Activated CD8-positive, alpha-beta memory T cell treated with anti-CD3 and anti-CD28 coated beads, Interleukin-2, amount 10 ng/mL, durations not matched to agents 7 days and 5 days (primary cell): ENCODE results near the gene PHLPP1. TPM values are rescaled to one million over a fixed set of nuclear protein-coding genes. Genes with fewer than 3 reads are reported as not detected.

Experiments
- ATAC-seq: fragments of 150-1000 bp; cut with Tn5 transposase; one replicate; pipeline ENCODE4 v1.10.0; 2021; ENCODE audit warnings: moderate library complexity
- CTCF ChIA-PET: fragments of 350-600 bp; sonication (Branson Sonifier 250); formaldehyde crosslinking; loops from one replicate; lab custom pipeline; 2021; ENCODE audit warnings: antibody characterized with exemption; lab: Charles Lee
- DNase-seq: peaks from one replicate; pipeline ENCODE4 v3.0.0-alpha.2; 2020
- H3K27ac Mint-ChIP-seq: one replicate; pipeline ENCODE4 v1.8.0; 2021; ENCODE audit warnings: mild to moderate bottlenecking, mixed read lengths
- H3K27me3 Mint-ChIP-seq: one replicate; pipeline ENCODE4 v1.8.0; 2021; ENCODE audit warnings: mixed read lengths
- H3K36me3 Mint-ChIP-seq: one replicate; pipeline ENCODE4 v1.8.0; 2021; ENCODE audit warnings: mild to moderate bottlenecking, mixed read lengths
- H3K4me1 Mint-ChIP-seq: one replicate; pipeline ENCODE4 v1.8.0; 2021; ENCODE audit warnings: mixed read lengths
- H3K4me3 Mint-ChIP-seq: one replicate; pipeline ENCODE4 v1.8.0; 2021; ENCODE audit warnings: mild to moderate bottlenecking, moderate library complexity, mixed read lengths
- H3K9me3 Mint-ChIP-seq: one replicate; pipeline ENCODE4 v1.8.0; 2022; ENCODE audit warnings: low read depth, mixed read lengths
- total RNA-seq, 2 experiments: library from RNA; stranded (reverse); gene quantifications; one replicate each; pipeline ENCODE4 v1.2.3, GENCODE V29; 2021

Gene PHLPP1
- total RNA-seq, 2 experiments from 2014 or later = 9.8 to 18.3 TPM

DNA sequence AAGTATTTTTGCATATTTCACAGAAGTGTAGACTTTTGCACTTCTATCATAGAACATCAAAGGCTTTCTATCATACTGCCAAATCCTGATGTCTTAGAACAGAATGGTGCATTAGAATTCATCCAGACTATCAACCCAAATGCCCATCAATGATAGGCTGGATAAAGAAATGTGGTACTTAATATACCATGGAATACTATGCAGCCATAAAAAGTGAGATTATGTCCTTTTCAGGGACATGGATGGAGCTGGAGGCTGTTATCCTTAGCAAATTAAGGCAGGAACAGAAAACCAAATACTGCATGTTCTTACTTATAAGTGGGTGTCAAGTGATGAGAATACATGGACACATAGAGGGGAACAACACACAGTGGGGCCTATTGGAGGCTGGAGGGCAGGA lies 150.2 kb downstream of the PHLPP1 start:
- CTCF ChIA-PET = no interaction called here
- Mint-ChIP-seq H3K36me3 (peaks cover 7% of the 10 kb centered on the region), H3K9me3 (no peaks in the 10 kb centered on the region), H3K4me1 (peaks cover 22% of the 10 kb centered on the region), H3K27me3 (no peaks in the 10 kb centered on the region), H3K27ac (no peak overlapping the region), H3K4me3 (no peak overlapping the region)
- ATAC-seq (no peak), DNase-seq (no peak)

DNA sequence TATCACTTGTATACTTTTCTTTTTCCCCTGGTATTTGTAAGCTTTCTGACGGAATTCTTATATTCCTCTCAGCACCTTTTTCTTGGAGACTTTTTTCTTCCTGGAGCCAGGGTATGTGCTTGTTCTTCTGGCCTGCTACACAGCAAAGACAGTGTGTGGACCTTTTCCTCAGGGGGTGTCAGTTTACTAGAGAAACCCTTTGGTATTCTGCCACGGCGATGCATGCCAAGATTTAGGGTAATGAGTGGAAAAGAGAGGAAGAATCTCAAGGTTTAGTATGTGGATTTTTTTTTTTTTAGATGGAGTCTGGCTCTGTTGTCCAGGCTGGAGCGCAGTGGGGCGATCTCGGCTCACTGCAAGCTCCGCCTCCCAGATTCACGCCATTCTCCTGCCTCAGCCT lies 152.2 kb downstream of the PHLPP1 start:
- DNase-seq = no peak
- no peak for ATAC-seq
- no peaks in the 10 kb centered on the region for H3K27me3 Mint-ChIP-seq
- H3K36me3 Mint-ChIP-seq = peaks cover 10% of the 10 kb centered on the region
- H3K27ac Mint-ChIP-seq = no peak overlapping the region
- CTCF ChIA-PET = interaction anchor here (0.9 kb wide), 1 partner anchor 115 kb away, joined by 3 read pairs; no protein-coding TSS in a partner anchor
- no peaks in the 10 kb centered on the region for H3K9me3 Mint-ChIP-seq
- peaks cover 24% of the 10 kb centered on the region for H3K4me1 Mint-ChIP-seq
- no peak overlapping the region for H3K4me3 Mint-ChIP-seq

DNA sequence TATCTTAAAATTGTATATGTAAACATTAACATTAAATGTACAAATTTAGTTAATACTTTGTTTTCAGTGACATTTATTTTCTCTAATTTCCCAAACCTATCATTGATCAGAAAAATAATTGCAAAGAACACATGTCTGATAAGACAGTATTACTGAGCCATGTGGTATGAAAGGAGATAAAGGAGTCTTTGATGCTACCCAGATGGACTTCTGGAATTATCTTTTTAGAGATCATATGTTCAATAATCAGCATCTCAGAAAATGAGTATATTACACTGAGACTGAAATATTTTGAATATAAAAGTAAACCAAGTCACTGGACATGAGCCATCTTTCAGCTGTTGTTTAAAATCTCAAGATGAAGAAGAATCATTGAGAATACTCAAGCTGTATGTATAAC lies 153.3 kb downstream of the PHLPP1 start:
- no peak for DNase-seq
- Mint-ChIP-seq H3K9me3 (no peaks in the 10 kb centered on the region), H3K4me3 (no peak overlapping the region), H3K36me3 (peaks cover 10% of the 10 kb centered on the region), H3K27me3 (no peaks in the 10 kb centered on the region), H3K4me1 (peaks cover 18% of the 10 kb centered on the region), H3K27ac (no peak overlapping the region)
- ATAC-seq = no peak
- CTCF ChIA-PET = interaction anchor here (1.2 to 1.4 kb wide), 3 partner anchors 102 to 152 kb away, joined by 3 to 5 read pairs (median 3); no protein-coding TSS in a partner anchor

DNA sequence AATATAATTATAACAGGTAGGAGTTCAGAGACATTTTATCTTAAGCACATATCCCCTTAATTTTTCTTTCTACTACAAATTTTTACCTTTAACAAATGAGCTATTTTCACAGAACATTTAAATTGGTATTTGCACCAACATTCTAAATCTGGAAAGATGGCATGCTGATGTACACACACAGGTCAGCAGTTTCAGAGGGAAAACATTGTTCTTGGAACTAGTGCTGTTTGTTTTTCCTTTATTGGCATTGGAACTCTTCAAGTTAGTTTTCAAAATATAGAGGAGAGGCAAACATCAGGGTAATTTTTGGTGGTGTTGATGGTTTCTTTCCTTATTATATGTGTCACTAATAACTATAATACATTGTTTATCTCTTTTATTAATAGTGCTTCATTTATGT lies 155.3 kb downstream of the PHLPP1 start:
- ATAC-seq = no peak

DNA sequence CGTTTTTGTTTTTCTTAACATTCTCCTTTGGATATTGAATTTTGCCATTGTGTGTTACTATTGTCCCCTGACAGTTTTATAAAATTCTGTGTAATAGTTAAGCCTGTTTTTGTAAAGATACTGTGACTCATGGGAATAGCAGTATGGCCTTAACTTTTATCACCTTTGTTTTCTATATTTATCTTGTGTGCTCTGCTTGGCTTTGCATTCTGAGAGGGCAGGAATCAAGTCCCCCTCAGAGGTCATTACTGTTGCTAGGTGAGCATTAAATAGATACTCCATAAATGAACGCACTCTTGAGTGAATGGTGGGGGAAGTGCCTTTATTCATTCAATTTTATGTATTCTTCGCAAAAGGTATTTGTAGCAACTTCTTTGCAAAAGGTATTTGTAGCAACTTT lies 160.0 kb downstream of the PHLPP1 start:
- CTCF ChIA-PET = no interaction called here
- DNase-seq (no peak), ATAC-seq (no peak)
- H3K4me3 Mint-ChIP-seq = no peak overlapping the region
- no peak overlapping the region for H3K27ac Mint-ChIP-seq
- H3K4me1 Mint-ChIP-seq = peaks cover 18% of the 10 kb centered on the region
- no peaks in the 10 kb centered on the region for H3K9me3 Mint-ChIP-seq
- peaks cover 6% of the 10 kb centered on the region for H3K36me3 Mint-ChIP-seq
- no peaks in the 10 kb centered on the region for H3K27me3 Mint-ChIP-seq

More for the DNA sequence above, 155.3 kb downstream of the PHLPP1 start:
- CTCF ChIA-PET = interaction anchor here (2.2 kb wide), 1 partner anchor 155 kb away, joined by 7 read pairs; the partner anchor contains the start of gene PHLPP1
- H3K4me3 Mint-ChIP-seq = no peak overlapping the region
- no peak overlapping the region for H3K27ac Mint-ChIP-seq
- H3K9me3 Mint-ChIP-seq = no peaks in the 10 kb centered on the region
- no peak for DNase-seq
- H3K36me3 Mint-ChIP-seq = peaks cover 11% of the 10 kb centered on the region
- peaks cover 24% of the 10 kb centered on the region for H3K4me1 Mint-ChIP-seq
- H3K27me3 Mint-ChIP-seq = no peaks in the 10 kb centered on the region

DNA sequence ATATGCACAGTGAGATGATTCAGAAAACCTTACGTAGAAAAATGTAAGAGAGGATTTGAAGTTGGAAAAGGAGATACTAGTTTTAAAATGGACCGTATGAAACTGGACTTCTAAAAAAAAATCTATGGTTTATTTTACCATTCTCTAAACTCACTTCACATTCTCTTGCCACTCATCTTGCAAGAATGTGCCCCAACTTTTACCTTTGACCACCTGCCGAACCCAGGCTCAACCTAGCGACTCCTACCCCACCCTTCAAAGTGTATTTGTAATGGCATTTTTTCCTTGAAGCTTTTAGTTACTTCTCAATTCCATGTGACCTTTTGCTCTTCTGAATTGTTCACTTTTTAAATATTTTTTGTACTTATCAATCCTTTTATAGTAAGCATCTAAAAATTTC lies 160.8 kb downstream of the PHLPP1 start:
- Mint-ChIP-seq H3K36me3 (peaks cover 6% of the 10 kb centered on the region), H3K27ac (no peak overlapping the region), H3K4me3 (no peak overlapping the region), H3K4me1 (peaks cover 22% of the 10 kb centered on the region), H3K27me3 (no peaks in the 10 kb centered on the region), H3K9me3 (no peaks in the 10 kb centered on the region)
- CTCF ChIA-PET = no interaction called here
- DNase-seq = no peak
- no peak for ATAC-seq

DNA sequence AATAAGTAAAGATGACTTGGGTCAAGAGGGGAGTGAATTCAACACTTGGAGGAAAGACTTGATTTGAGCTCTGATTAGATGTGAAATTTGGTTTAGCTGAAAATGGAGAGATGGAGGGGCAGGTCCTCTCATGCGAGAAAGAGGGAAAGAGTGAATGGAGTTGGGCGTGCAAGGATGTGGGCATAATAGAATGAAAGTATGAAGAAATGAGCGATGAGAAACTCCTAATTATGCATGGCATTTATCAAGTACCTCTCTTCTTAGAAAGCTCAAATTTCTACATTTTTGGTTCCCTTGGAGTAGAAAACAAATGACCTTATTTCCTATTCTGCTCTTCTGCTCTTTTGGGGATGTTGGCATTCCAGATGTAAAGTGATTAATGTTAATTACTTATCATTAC lies 161.5 kb downstream of the PHLPP1 start:
- no peak overlapping the region for H3K4me3 Mint-ChIP-seq
- no peak overlapping the region for H3K27ac Mint-ChIP-seq
- CTCF ChIA-PET = interaction anchor here (1.3 kb wide), 1 partner anchor 40 kb away, joined by 3 read pairs; no protein-coding TSS in a partner anchor

DNA sequence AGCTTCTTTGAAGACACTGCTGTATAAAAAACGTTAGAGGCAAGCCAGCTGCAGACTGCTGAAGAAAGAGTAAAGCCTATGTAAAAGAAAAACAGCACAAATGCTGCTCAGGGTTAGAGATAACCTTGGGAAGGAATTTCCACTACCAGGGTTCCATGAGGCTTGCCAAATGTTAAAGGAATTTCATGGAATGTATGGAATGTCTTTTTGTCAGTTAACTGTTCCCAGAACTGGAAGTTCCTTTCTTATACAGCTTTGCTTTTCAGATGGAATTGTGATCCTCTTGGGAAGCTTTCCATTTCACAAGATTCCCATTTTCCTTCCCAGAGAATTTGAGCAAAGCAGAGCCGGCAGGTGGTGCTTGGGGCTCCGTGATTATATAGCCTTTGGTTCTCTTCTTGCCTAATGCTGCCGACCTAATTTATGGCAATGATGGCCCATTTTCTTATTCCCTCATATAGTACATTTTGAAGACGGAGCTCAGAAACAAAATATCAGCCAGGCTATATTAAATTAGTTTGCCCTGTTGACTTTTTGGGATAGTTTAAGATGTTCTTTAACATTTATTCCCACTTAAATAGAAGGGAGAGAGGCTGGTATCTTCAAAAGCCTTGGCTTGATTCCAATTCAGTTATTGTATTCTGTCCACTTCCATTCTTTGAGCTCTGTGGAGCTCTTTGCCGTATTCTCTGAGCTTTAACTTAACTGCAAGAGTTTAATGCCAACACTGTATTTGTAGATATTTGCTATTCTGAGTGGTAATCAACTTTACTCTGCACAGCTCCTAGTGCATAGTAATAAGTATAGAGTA lies 162.3 kb downstream of the PHLPP1 start:
- Mint-ChIP-seq H3K4me1 (peaks cover 26% of the 10 kb centered on the region), H3K9me3 (no peaks in the 10 kb centered on the region), H3K27ac (no peak overlapping the region), H3K4me3 (no peak overlapping the region), H3K27me3 (no peaks in the 10 kb centered on the region), H3K36me3 (peaks cover 4% of the 10 kb centered on the region)
- CTCF ChIA-PET = interaction anchor here (0.7 to 1.3 kb wide), 2 partner anchors 41 to 1118 kb away, joined by 3 read pairs; no protein-coding TSS in a partner anchor
- ATAC-seq (no peak), DNase-seq (no peak)

More for the DNA sequence above, 161.5 kb downstream of the PHLPP1 start:
- Mint-ChIP-seq H3K36me3 (peaks cover 6% of the 10 kb centered on the region), H3K4me1 (peaks cover 27% of the 10 kb centered on the region), H3K9me3 (no peaks in the 10 kb centered on the region), H3K27me3 (no peaks in the 10 kb centered on the region)
- DNase-seq (no peak), ATAC-seq (no peak)

DNA sequence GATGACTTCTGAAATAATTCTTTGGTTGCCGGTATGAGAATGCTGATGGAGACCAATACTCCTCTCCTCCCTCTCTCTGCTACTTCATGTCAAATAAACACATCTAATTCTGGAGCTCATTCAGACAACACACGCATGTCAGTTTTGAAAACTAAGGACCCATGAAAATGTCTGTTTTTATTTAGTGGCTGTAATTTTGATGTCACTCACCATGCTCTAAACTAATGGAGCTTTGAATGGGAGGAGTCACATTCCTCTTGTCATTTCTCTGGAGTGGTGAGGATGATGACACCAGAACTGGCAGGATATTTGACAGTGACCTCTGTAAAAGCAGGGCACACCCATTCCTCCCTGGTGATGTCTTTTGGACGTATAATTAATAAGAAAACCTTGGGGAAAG lies 163.0 kb downstream of the PHLPP1 start:
- CTCF ChIA-PET = interaction anchor here (0.7 to 1.3 kb wide), 2 partner anchors 42 to 1118 kb away, joined by 3 read pairs; no protein-coding TSS in a partner anchor
- ATAC-seq (no peak), DNase-seq (no peak)
- H3K9me3 Mint-ChIP-seq = no peaks in the 10 kb centered on the region
- H3K27me3 Mint-ChIP-seq = no peaks in the 10 kb centered on the region
- no peak overlapping the region for H3K27ac Mint-ChIP-seq
- peaks cover 26% of the 10 kb centered on the region for H3K4me1 Mint-ChIP-seq
- H3K36me3 Mint-ChIP-seq = peaks cover 6% of the 10 kb centered on the region
- no peak overlapping the region for H3K4me3 Mint-ChIP-seq

DNA sequence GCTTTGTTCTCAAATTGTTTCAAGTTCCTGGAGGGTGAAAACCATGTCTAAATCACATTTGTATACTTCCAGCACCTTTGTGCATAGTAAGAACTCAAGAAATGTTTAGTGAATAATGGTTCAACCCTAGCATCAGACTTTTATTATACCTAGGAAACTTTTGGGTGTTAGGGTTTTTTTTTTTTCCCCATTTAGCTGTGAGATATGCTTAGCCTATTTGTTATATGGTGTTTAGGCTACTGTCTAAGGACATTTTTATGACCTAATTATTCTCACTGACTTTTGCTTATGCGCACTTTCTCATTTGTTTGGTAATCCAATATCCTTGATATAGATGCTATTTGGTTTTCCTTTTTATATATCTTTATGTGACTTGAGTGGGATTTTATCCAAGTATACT lies 164.7 kb downstream of the PHLPP1 start:
- DNase-seq (no peak), ATAC-seq (no peak)
- CTCF ChIA-PET = interaction anchor here (0.7 kb wide), 1 partner anchor 56 kb away, joined by 3 read pairs; no protein-coding TSS in a partner anchor
- Mint-ChIP-seq H3K4me3 (no peak overlapping the region), H3K9me3 (no peaks in the 10 kb centered on the region), H3K27ac (no peak overlapping the region), H3K36me3 (peaks cover 4% of the 10 kb centered on the region), H3K27me3 (no peaks in the 10 kb centered on the region), H3K4me1 (peaks cover 29% of the 10 kb centered on the region)

DNA sequence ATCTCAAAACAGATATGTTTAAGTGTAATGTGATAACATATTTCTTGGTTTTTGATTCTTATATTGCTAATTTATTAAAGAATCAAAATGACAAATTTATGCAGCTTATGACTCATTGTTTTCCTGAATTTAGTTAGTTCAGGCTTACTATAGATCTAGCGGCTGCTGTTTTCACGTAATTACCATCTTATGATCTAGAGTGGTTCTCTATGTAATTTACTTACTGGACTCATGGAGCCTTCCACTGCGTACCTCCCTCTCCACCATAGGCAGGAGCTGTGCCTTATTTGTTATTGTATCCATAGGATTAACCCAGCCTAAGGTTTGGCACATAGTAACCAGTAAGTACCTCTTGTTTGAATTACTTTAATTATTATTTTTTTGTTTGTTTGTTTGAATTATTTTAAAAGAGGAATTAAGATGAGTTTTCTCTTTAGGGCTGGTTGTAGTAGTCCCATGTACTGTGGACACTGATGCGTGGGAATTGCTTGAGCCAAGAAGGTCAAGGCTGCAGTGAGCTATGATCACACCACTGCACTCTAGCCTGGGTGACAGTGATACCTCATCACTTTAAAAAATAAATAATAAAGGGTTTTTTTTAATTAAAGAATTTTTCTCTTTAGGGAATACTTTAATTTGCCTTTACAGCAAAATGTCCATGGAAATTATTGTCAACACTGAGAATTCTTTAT lies 165.5 kb downstream of the PHLPP1 start:
- ATAC-seq (no peak), DNase-seq (no peak)
- H3K27ac Mint-ChIP-seq = no peak overlapping the region
- H3K27me3 Mint-ChIP-seq = no peaks in the 10 kb centered on the region
- peaks cover 30% of the 10 kb centered on the region for H3K4me1 Mint-ChIP-seq
- peaks cover 4% of the 10 kb centered on the region for H3K36me3 Mint-ChIP-seq
- H3K9me3 Mint-ChIP-seq = no peaks in the 10 kb centered on the region
- CTCF ChIA-PET = no interaction called here
- no peak overlapping the region for H3K4me3 Mint-ChIP-seq

DNA sequence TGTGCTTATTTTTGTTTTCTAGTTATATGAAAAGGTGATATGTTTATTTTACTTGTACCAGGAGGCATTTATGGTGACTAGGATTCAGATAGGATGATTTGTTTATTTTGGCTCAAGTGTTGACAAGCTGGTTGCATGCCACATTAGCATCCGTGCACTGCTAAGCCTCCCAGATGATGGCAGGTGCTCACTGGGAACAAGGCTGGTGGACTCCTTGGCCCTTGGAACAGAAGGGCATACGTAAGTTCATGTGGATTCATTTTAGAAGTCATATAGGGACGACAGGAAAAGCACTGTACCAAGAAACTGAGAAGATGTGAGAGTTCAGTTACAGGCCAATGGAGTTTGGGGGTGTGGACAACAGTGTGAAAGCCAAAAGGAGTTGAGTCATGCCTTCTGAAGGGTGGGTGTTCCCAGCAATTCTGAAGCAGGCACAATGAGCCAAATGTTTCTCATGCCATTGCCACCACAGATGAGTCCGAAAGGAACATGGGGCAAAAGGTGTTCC lies 166.2 kb downstream of the PHLPP1 start:
- Mint-ChIP-seq H3K4me3 (no peak overlapping the region), H3K27ac (no peak overlapping the region), H3K36me3 (peaks cover 4% of the 10 kb centered on the region), H3K9me3 (no peaks in the 10 kb centered on the region), H3K4me1 (peaks cover 30% of the 10 kb centered on the region), H3K27me3 (no peaks in the 10 kb centered on the region)
- DNase-seq (peak; percentile 45), ATAC-seq (peak; percentile 70)
- CTCF ChIA-PET = no interaction called here

DNA sequence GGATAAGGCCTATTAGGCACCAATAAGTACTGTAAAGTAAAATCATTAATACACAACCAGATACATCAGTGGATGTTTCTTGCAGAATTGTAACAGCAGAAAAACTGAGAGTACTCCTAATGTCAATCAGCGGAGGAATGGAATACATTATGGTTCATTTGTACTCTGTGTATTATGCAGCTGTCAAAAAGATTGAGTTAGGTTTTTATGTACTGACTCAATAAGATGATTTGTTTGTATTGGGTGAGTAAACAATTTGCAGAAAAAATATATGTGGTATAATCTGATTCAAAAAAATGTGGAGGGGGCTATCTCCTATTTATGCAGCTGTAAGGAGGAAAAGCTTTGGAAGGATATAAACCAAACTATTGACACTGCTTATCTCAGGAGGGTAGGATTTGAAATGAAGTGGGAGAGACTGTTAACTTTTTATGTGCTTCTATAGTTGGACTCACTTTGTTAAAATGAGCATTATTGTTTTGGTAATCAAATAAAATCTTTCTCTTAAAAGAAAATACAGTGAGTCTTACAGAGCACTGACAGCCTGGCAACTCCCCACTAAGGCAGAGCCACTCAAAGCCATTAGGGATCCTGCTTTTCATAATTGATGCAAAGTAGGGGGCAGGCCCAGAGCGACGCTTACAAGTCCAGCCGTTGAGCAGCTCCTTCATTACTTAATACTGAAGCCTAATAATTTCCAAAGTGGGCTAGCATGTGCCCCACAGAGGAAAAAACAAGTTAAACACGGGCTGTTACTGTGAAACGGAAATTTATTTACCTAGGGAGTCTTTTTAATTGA lies 168.8 kb downstream of the PHLPP1 start:
- Mint-ChIP-seq H3K27ac (no peak overlapping the region), H3K4me1 (peaks cover 29% of the 10 kb centered on the region), H3K9me3 (no peaks in the 10 kb centered on the region), H3K36me3 (peaks cover 4% of the 10 kb centered on the region), H3K27me3 (no peaks in the 10 kb centered on the region), H3K4me3 (no peak overlapping the region)
- ATAC-seq (no peak), DNase-seq (no peak)
- CTCF ChIA-PET = interaction anchor here (0.6 kb wide), 1 partner anchor 47 kb away, joined by 3 read pairs; no protein-coding TSS in a partner anchor
